CD4-positive, alpha-beta T cell (primary cell): Measurements from ENCODE around the gene TSPAN18. TPM values are rescaled to one million over a fixed set of nuclear protein-coding genes. Genes with fewer than 3 reads are reported as not detected.

Experiments
- ATAC-seq: fragments of 200-7000 bp; cut with Tn5 transposase; one replicate; pipeline ENCODE4 v1.10.0; 2022; ENCODE audit warnings: mild to moderate bottlenecking; ENCODE audit not compliant: poor library complexity
- CTCF ChIA-PET: fragments of 350-600 bp; sonication (Branson Sonifier 250); formaldehyde crosslinking; loops from one replicate; lab custom pipeline; 2021; ENCODE audit warnings: antibody characterized with exemption, inconsistent platforms; lab: Charles Lee
- POLR2A ChIA-PET: fragments of 350-600 bp; sonication (Branson Sonifier 250); formaldehyde crosslinking; loops from one replicate; lab custom pipeline; 2021; ENCODE audit warnings: antibody characterized with exemption, inconsistent platforms; lab: Charles Lee
- DNase-seq, 14 experiments: peaks; one replicate each; pipeline ENCODE4 v3.0.0-alpha.2; 2013 to 2020; ENCODE audit warnings: mixed read lengths in 2 of 14
- H3K27ac ChIP-seq, 2 donors: one replicate each; pipeline versions ENCODE4 v1.5.1 to v1.7.0; 2013; ENCODE audit warnings: low read length in 2 of 2, low read depth in 1 of 2, mild to moderate bottlenecking in 1 of 2
- H3K27me3 ChIP-seq, 2 experiments: 1 replicate in 1 of 2; 2 replicates in 1 of 2; pipeline versions ENCODE4 v1.6.1 to v1.7.0; 2013; ENCODE audit warnings: low read length in 2 of 2, control low read depth in 1 of 2, mild to moderate bottlenecking in 1 of 2, moderate library complexity in 1 of 2; ENCODE audit not compliant: insufficient read depth in 2 of 2, control insufficient read depth in 1 of 2
- H3K36me3 ChIP-seq: one replicate; pipeline ENCODE4 v1.6.1; 2013; ENCODE audit warnings: low read length, control low read depth; ENCODE audit not compliant: insufficient read depth
- H3K4me1 ChIP-seq: one replicate; pipeline ENCODE4 v1.6.1; 2013; ENCODE audit warnings: low read length, control low read depth; ENCODE audit not compliant: insufficient read depth
- H3K4me3 ChIP-seq: one replicate; pipeline ENCODE4 v1.5.1; 2013; ENCODE audit warnings: mild to moderate bottlenecking, low read length, moderate library complexity
- H3K9me3 ChIP-seq, 2 experiments: 1 replicate in 1 of 2; 2 replicates in 1 of 2; pipeline versions ENCODE4 v1.6.1 to v1.7.0; 2013; ENCODE audit warnings: low read length in 2 of 2, mild to moderate bottlenecking in 2 of 2, control low read depth in 1 of 2, moderate library complexity in 1 of 2; ENCODE audit not compliant: control insufficient read depth in 1 of 2, insufficient read depth in 1 of 2
- H3K27ac Mint-ChIP-seq: one replicate; pipeline ENCODE4 v1.8.0; 2020; ENCODE audit warnings: mixed read lengths
- H3K27me3 Mint-ChIP-seq: one replicate; pipeline ENCODE4 v1.8.0; 2021; ENCODE audit warnings: mixed read lengths
- H3K36me3 Mint-ChIP-seq: one replicate; pipeline ENCODE4 v1.8.0; 2021; ENCODE audit warnings: low read depth, mixed read lengths
- H3K4me1 Mint-ChIP-seq: one replicate; pipeline ENCODE4 v1.8.0; 2021; ENCODE audit warnings: low read depth, mixed read lengths
- H3K4me3 Mint-ChIP-seq: one replicate; pipeline ENCODE4 v1.8.0; 2020; ENCODE audit warnings: mild to moderate bottlenecking, mixed read lengths
- H3K9me3 Mint-ChIP-seq: one replicate; pipeline ENCODE4 v1.8.0; 2020; ENCODE audit warnings: mixed read lengths
- CTCF ChIP-seq: fragments of 200-600 bp; IDR thresholded peaks from one replicate; pipeline ENCODE4 v1.8.0; 2022; ENCODE audit warnings: antibody characterized with exemption, mild to moderate bottlenecking
- intact Hi-C, 2 experiments: fragments of 100-400 bp; cut with DNase I in 1 of 2; cut with micrococcal nuclease in 1 of 2; formaldehyde crosslinking; loops; one replicate each; pipeline versions ENCODE4 v1.15.1 to v1.9.0; 2023 to 2025; cut with DNase I, micrococcal nuclease
- total RNA-seq, 174 experiments: library from RNA in 2 of 174; stranded (reverse) in 2 of 174; gene quantifications; one replicate each; pipeline ENCODE4 v1.2.3 and lab custom pipeline; 2021 to 2026

Gene TSPAN18
- total RNA-seq, 2 experiments from 2014 or later: 23.0 to 25.3 TPM

GRCh38 chr11:44851496-44851895 is 124.7 kb downstream of the TSPAN18 start:
- no peak for ATAC-seq
- Histone ChIP-seq H3K4me1 (no peaks in the 10 kb centered on the region), H3K27me3 (no peaks in the 10 kb centered on the region), H3K4me3 (no peak overlapping the region), H3K36me3 (peaks cover 18% of the 10 kb centered on the region), H3K9me3 (peaks cover 8% of the 10 kb centered on the region in 2 experiments), H3K27ac (no peak overlapping the region)
- peaks cover 5% of the 10 kb centered on the region for H3K36me3 Mint-ChIP-seq
- H3K4me3 Mint-ChIP-seq: no peak overlapping the region
- intact Hi-C loops: no loop called here
- no peak for TF ChIP-seq CTCF
- ChIA-PET POLR2A (no interaction called here), CTCF (no interaction called here)
- DNase-seq: no peak
- no peaks in the 10 kb centered on the region for H3K27me3 Mint-ChIP-seq
- H3K27ac Mint-ChIP-seq: no peak overlapping the region
- peaks cover 6% of the 10 kb centered on the region for H3K9me3 Mint-ChIP-seq
- H3K4me1 Mint-ChIP-seq: no peaks in the 10 kb centered on the region

- no peaks in the 10 kb centered on the region for H3K27me3 Mint-ChIP-seq
- ATAC-seq (no peak), DNase-seq (no peak)
- intact Hi-C loops: no loop called here
- no peak for TF ChIP-seq CTCF
- H3K36me3 Mint-ChIP-seq: no peaks in the 10 kb centered on the region
- H3K4me1 Mint-ChIP-seq: no peaks in the 10 kb centered on the region
- Histone ChIP-seq H3K27ac (no peak overlapping the region), H3K27me3 (no peaks in the 10 kb centered on the region), H3K36me3 (peaks cover 11% of the 10 kb centered on the region), H3K9me3 (peaks cover under 1 to 1% of the 10 kb centered on the region in 2 experiments), H3K4me1 (no peaks in the 10 kb centered on the region), H3K4me3 (no peak overlapping the region)
- H3K9me3 Mint-ChIP-seq: peaks cover 2% of the 10 kb centered on the region
- H3K4me3 Mint-ChIP-seq: no peak overlapping the region
- CTCF ChIA-PET: no interaction called here
- no peak overlapping the region for H3K27ac Mint-ChIP-seq
- POLR2A ChIA-PET: no interaction called here
Measured at GRCh38 chr11:44852159-44852747, 125.5 kb downstream of the TSPAN18 start.

- DNase-seq (no peak), ATAC-seq (no peak)
- Mint-ChIP-seq H3K27ac (no peak overlapping the region), H3K27me3 (no peaks in the 10 kb centered on the region), H3K36me3 (no peaks in the 10 kb centered on the region), H3K9me3 (no peaks in the 10 kb centered on the region), H3K4me1 (peaks cover 2% of the 10 kb centered on the region), H3K4me3 (no peak overlapping the region)
- intact Hi-C loops: no loop called here
- CTCF ChIA-PET: no interaction called here
- no peak overlapping the region for H3K27ac ChIP-seq
- H3K27me3 ChIP-seq: no peaks in the 10 kb centered on the region
- H3K9me3 ChIP-seq: no peaks in the 10 kb centered on the region
- H3K4me3 ChIP-seq: no peak overlapping the region
- peaks cover 8% of the 10 kb centered on the region for H3K36me3 ChIP-seq
- H3K4me1 ChIP-seq: no peaks in the 10 kb centered on the region
- POLR2A ChIA-PET: no interaction called here
- TF ChIP-seq CTCF: no peak
Measured at GRCh38 chr11:44852952-44853351, 126.2 kb downstream of the TSPAN18 start.
